ENCODE measurements around the gene ZNF783. TPM values are rescaled to one million over a fixed set of nuclear protein-coding genes. Genes with fewer than 3 reads are reported as not detected.

Gene ZNF783
- total and polyA plus RNA-seq, 9 of the 15 experiments (the other 6 are each of a cell fraction or from before 2014, with no cell fraction given) = 0.66 to 11.2 (median 5.4) TPM

GRCh38 chr7:149239345-149240143, 22.5 kb upstream of the ZNF783 start, which contains the start of gene ZNF212:
TSS of gene ZNF212 (plus strand) at chr7:149239651. CDS start at chr7:149239779, 128 bp downstream.
- POLR2A ChIA-PET = interaction anchor here (0.7 kb wide), 1 partner anchor 9 kb away, joined by 4 read pairs; no protein-coding TSS in a partner anchor
- Histone ChIP-seq H3K79me2 (ENCODE audit: control insufficient read depth, insufficient read depth, low read length) (peaks cover 23% of the 10 kb centered on the region), H3K4me3 (peak within 1 kb of the TSS; percentile 74), H3K36me3 (ENCODE audit: control insufficient read depth, insufficient read depth, low read length) (0 out of 3 replicates have a peak, but pooled peaks cover 3% of the 10 kb centered on the region), H3K9me3 (replicated peaks; ENCODE audit: control insufficient read depth, insufficient read depth, low read depth, low read length) (no peaks in the 10 kb centered on the region), H3K4me1 (replicated peaks in 1 of 2; ENCODE audit: control insufficient read depth in 2 of 2, insufficient read depth in 2 of 2, low read length in 2 of 2) (peaks cover 7 to 12% of the 10 kb centered on the region in 2 experiments), H3K27ac (ENCODE audit: extremely low read depth, low read depth, low read length) (peak within 1 kb of the TSS; percentile 70), H3K4me2 (ENCODE audit: insufficient read depth, low read length) (peak within 1 kb of the TSS; percentile 98), H2AFZ (ENCODE audit: low read depth, low read length) (peak within 1 kb of the TSS; percentile 99), H4K20me1 (replicated peaks; ENCODE audit: control insufficient read depth, insufficient read depth, low read length) (peaks cover 4% of the 10 kb centered on the region; the same call in 1 of the 2 replicates), H3K9ac (ENCODE audit: insufficient read depth in 1 of 2, low read depth in 2 of 2, low read length in 2 of 2) (peak within 1 kb of the TSS; percentile 88 to 97), H3K27me3 (ENCODE audit: control insufficient read depth in 2 of 2, insufficient read depth in 2 of 2, low read length in 2 of 2) (no peaks in the 10 kb centered on the region), H3K9me1 (ENCODE audit: control insufficient read depth, insufficient read depth, low read length) (no peaks in the 10 kb centered on the region)
- FAIRE-seq (peak; percentile 91), DNase-seq (ENCODE audit: extremely low read depth in 1 of 4, low spot score in 3 of 4) (peak; percentile 97 to 99 (median 99)), ATAC-seq (peak; percentile 100)
- under 1% methylated on average over 62 of the region's 64 CpGs for WGBS (ENCODE audit: insufficient coverage, low coverage, missing lambda C conversion rate)
- in situ Hi-C loops (cut with MboI) = no loop called here
- CTCF ChIA-PET (ENCODE audit: low intra/inter-chr PET ratio) = interaction anchor here (1.2 to 1.4 kb wide), 2 partner anchors 184 to 259 kb away, joined by 4 read pairs; no protein-coding TSS in a partner anchor
- intact Hi-C loops (cut with micrococcal nuclease) = loop anchor here (1.0 kb wide), 1 partner anchor 183 kb away; no protein-coding TSS in a partner anchor
- no TSS peak for BruUV-seq (replicated peaks)
- TF ChIP-seq HOMEZ (CRISPR knock-in tag; IDR thresholded peaks at IDR 0.05) (peak; percentile 56; the same call in 1 of the 2 replicates), KDM5B (IDR thresholded peaks at IDR 0.05; ENCODE audit: insufficient replicate concordance, low read depth, low read length) (peak; percentile 86), TAF15 (IDR thresholded peaks at IDR 0.05; ENCODE audit: low read depth, low read length) (no peak), GTF2A2 (tag; IDR thresholded peaks at IDR 0.05) (no peak), SIN3B (IDR thresholded peaks at IDR 0.05; ENCODE audit: low read depth) (peak; percentile 98), DACH1 (IDR thresholded peaks at IDR 0.05; ENCODE audit: partially characterized antibody) (no peak), THAP12 (CRISPR knock-in tag; IDR thresholded peaks at IDR 0.05) (peak; percentile 93), ZBTB7A (IDR thresholded peaks at IDR 0.05; ENCODE audit: borderline replicate concordance, control insufficient read depth, low read depth, low read length) (peak; percentile 83; the same call in 1 of the 2 replicates), ZNF224 (CRISPR knock-in tag; IDR thresholded peaks at IDR 0.05) (peak; percentile 52; the same call in 1 of the 2 replicates), PURB (CRISPR knock-in tag; IDR thresholded peaks at IDR 0.05; ENCODE audit: low read depth) (no peak), MAFK (IDR thresholded peaks at IDR 0.05; ENCODE audit: low read length) (no peak), DEAF1 (CRISPR knock-in tag; IDR thresholded peaks at IDR 0.05) (peak; percentile 40; the same call in 1 of the 2 replicates), STAG1 (CRISPR knock-in tag; IDR thresholded peaks at IDR 0.05; ENCODE audit: borderline replicate concordance) (0 out of 2 replicates have a peak, but pooled peaks have one; percentile 10), HNRNPL (IDR thresholded peaks at IDR 0.05; ENCODE audit: low read depth, low read length) (peak; percentile 84), NCOR1 (IDR thresholded peaks at IDR 0.05) (peak; percentile 57), GATA2 (CRISPR knock-in tag; IDR thresholded peaks at IDR 0.05) (no peak)
